Occipital lobe (tissue), 2 donors: ENCODE results near the gene LRRC1. TPM values are rescaled to one million over a fixed set of nuclear protein-coding genes. Genes with fewer than 3 reads are reported as not detected.

Experiments used
- DNase-seq: peaks from one replicate; lab custom pipeline; 2025; lab: John Stamatoyannopoulos, UW
- total RNA-seq: library from RNA; depleted of rRNA; stranded (reverse); fragments of >200 nt; gene quantifications from one replicate; pipeline ENCODE4 v1.2.3, GENCODE V29; 2014

LRRC1 gene
- total RNA-seq, 1 donor from 2014 or later: 12.0 TPM

DNA sequence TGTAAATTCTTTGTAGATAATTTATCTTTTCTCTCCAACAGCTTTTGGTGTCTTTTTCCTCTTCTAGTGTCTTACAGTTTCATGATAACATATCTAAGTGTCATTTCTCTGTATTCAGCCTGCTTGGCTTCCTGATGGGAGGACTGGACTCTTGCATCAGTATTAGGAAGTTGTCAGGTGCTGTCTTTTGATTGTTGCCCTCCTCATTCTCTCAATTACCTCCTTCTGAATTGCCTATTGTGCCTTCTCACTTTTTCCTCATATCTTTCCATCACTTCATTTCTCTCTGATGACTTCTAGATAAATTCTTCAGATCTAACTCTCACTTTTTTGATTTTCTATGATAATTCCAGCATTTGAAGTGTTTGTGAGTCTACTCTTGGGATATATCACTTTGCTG is 162.0 kb downstream of the LRRC1 start:
- DNase-seq: no peak

DNA sequence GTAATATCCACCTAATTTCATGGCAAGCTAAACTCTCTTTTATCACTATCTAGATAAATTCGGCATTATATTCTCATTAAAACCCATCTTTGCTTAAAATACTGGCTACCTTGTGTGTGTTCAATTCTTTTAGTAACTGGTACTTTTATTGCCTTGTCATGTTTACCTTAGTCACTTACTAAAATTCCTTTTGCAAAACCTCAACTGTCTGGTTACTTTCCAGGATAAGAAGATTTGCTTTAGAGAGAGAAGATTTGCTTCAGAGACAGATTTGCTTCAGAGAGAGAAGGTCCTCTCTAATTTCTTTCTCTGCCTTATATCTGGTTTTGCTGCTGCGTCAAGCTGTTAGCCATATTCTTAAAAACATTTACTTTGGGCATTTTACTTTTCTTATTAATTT is 164.9 kb downstream of the LRRC1 start:
- no peak for DNase-seq

DNA sequence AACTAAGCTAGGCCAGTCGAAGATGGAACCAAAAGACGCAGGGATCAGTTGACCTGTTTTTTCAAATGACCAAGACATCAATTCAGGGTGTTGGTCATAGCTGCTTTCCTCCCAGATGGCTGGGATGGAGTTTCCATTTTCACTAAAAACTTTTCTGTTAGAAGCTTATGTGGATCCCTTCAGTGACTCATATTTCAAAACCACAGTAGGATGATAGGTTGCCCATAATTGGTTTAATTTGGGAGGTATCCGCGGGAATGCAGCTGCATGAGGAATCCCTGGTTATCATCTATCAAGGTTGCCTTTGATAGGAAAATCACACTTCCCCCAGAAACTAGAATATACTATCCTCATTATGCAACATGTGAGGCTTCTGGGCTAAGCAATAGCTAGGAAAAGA is 165.5 kb downstream of the LRRC1 start:
- no peak for DNase-seq

DNA sequence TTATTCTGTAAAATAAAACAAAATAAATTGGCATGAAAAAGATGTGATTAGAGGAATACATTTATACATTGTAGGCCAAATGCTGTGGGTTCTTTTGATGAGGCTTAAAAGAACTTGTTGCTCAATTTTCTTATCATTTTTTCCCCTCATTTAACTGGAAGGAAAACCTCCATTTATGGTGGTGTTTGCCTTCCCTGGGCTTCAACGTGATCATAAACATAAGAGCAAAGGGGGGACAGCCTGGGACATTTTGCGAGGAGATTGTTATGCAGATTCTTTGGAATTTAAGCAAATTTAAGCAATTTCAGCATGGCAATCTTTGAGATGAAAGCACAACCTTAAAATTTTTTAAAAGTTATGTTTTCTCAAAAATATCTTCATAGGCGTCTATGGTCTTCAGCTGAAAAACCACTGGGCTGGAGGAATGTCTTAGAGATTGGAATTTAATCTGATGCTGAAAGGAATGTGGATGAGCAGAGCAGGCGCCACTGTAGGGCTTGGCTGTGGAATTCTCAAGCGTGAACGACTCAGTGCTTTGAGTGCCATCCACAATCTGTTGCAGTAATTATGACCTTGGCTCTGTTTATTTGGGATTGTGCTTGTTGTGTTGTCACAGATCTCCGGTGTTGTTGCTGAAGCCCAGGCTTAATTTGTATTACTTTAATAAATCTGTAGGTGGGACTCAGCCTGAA is 167.0 kb downstream of the LRRC1 start:
- no peak for DNase-seq

DNA sequence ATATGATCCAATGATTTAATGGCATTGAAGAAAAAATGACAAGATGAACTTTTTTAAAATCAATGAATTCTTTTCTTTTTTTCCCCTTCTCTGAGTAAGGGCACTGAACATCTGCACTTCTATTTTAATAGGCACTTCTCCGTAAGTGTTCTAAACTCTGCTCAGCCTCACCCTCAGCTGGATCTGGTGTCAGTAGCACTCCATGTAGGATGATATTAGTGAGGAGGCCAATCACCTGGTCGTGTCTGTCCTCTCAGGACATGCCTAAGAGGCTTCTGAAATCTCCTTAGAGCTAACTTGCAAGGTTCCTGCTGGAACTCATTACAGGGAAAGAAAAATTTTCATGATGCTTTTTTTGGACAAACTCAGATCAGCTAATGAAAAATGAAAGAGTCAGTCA is 167.8 kb downstream of the LRRC1 start:
- DNase-seq: no peak

DNA sequence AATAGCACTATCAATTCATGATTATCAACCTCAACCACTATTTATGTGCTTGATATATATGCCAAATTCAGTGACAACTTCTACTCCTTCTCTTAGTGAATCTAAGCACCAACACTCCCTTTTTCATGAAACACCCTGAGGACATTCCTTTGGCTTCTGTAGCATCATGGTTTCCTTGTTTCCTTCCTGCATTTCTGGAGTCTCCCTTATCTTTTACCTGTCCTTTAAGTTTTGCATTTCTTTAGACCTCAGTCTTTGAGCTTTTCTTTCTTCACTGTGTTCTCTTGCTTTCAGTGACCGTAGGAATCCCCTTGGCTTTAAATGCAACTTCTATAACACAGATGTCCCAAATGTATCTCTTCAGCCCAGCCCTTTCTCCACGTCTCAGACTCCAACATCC is 172.6 kb downstream of the LRRC1 start:
- no peak for DNase-seq

Other genes with a start within 250 kb of the LRRC1 start
- 15.8 TPM for gene GCLC, start 249.9 kb upstream of the LRRC1 start, total RNA-seq
- gene KLHL31, start 129.2 kb upstream of the LRRC1 start, total RNA-seq: 0.16 TPM